Progenitor cell of endocrine pancreas (in vitro differentiated cells): ENCODE data around the gene HGFAC. TPM values are rescaled to one million over a fixed set of nuclear protein-coding genes. Genes with fewer than 3 reads are reported as not detected.

ENCODE experiments used
- DNase-seq: peaks from one replicate; pipeline ENCODE4 v3.0.0; 2021; ENCODE audit warnings: low spot score; ENCODE audit not compliant: unreplicated experiment
- H3K27ac Mint-ChIP-seq: 2 replicates; pipeline ENCODE4 v1.8.0; 2021; ENCODE audit warnings: mild to moderate bottlenecking, moderate library complexity, mixed read lengths
- H3K27me3 Mint-ChIP-seq: 2 replicates; pipeline ENCODE4 v1.8.0; 2021; ENCODE audit warnings: mixed read lengths
- H3K36me3 Mint-ChIP-seq: 2 replicates; pipeline ENCODE4 v1.8.0; 2022; ENCODE audit warnings: mixed read lengths; ENCODE audit not compliant: insufficient read depth
- H3K4me1 Mint-ChIP-seq: 2 replicates; pipeline ENCODE4 v1.8.0; 2021; ENCODE audit warnings: low read depth, mixed read lengths
- H3K4me3 Mint-ChIP-seq: 2 replicates; pipeline ENCODE4 v1.8.0; 2021; ENCODE audit warnings: low read depth, mild to moderate bottlenecking, moderate library complexity, mixed read lengths
- H3K9me3 Mint-ChIP-seq: 2 replicates; pipeline ENCODE4 v1.8.0; 2021; ENCODE audit warnings: low read depth, mixed read lengths
- CTCF ChIP-seq: fragments of 200-600 bp; sonication (generic); IDR thresholded peaks from one replicate; pipeline ENCODE4 v1.5.0; 2021; ENCODE audit warnings: antibody characterized with exemption, mild to moderate bottlenecking; ENCODE audit not compliant: unreplicated experiment
- total RNA-seq: library from RNA; stranded (reverse); gene quantifications from 2 replicates; pipeline ENCODE4 v1.2.1, GENCODE V29; 2021

The HGFAC gene
- total RNA-seq, 1 donor from 2014 or later: 7.5 TPM

GRCh38 chr4:3492741-3493719 lies 51.3 kb downstream of the HGFAC start:
- no peaks in the 10 kb centered on the region for H3K4me1 Mint-ChIP-seq
- no peaks in the 10 kb centered on the region for H3K9me3 Mint-ChIP-seq
- no peak for TF ChIP-seq CTCF
- no peak overlapping the region for H3K4me3 Mint-ChIP-seq
- H3K27me3 Mint-ChIP-seq: peaks cover 45% of the 10 kb centered on the region
- H3K27ac Mint-ChIP-seq: no peak overlapping the region
- no peak for DNase-seq
- no peaks in the 10 kb centered on the region for H3K36me3 Mint-ChIP-seq

- H3K36me3 Mint-ChIP-seq: no peaks in the 10 kb centered on the region
- H3K9me3 Mint-ChIP-seq: no peaks in the 10 kb centered on the region
- no peak for DNase-seq
- H3K27ac Mint-ChIP-seq: no peak overlapping the region
- H3K4me3 Mint-ChIP-seq: no peak overlapping the region
- H3K27me3 Mint-ChIP-seq: peaks cover 38% of the 10 kb centered on the region
- TF ChIP-seq CTCF: no peak
- no peaks in the 10 kb centered on the region for H3K4me1 Mint-ChIP-seq
Measured at GRCh38 chr4:3493720-3494461, 52.1 kb downstream of the HGFAC start.

GRCh38 chr4:3494462-3494871 lies 52.7 kb downstream of the HGFAC start:
- Mint-ChIP-seq H3K4me3 (no peak overlapping the region), H3K4me1 (no peaks in the 10 kb centered on the region), H3K27me3 (peaks cover 32% of the 10 kb centered on the region), H3K27ac (no peak overlapping the region), H3K9me3 (no peaks in the 10 kb centered on the region), H3K36me3 (no peaks in the 10 kb centered on the region)
- no peak for DNase-seq
- no peak for TF ChIP-seq CTCF

- no peaks in the 10 kb centered on the region for H3K36me3 Mint-ChIP-seq
- peaks cover 24% of the 10 kb centered on the region for H3K27me3 Mint-ChIP-seq
- no peak for DNase-seq
- H3K27ac Mint-ChIP-seq: no peak overlapping the region
- no peaks in the 10 kb centered on the region for H3K9me3 Mint-ChIP-seq
- no peaks in the 10 kb centered on the region for H3K4me1 Mint-ChIP-seq
- TF ChIP-seq CTCF: no peak
- H3K4me3 Mint-ChIP-seq: no peak overlapping the region
Measured at GRCh38 chr4:3495204-3495975, 53.6 kb downstream of the HGFAC start.

- no peak for DNase-seq
- H3K36me3 Mint-ChIP-seq: no peaks in the 10 kb centered on the region
- no peak overlapping the region for H3K4me3 Mint-ChIP-seq
- no peak overlapping the region for H3K27ac Mint-ChIP-seq
- H3K9me3 Mint-ChIP-seq: no peaks in the 10 kb centered on the region
- no peaks in the 10 kb centered on the region for H3K4me1 Mint-ChIP-seq
- no peak for TF ChIP-seq CTCF
- H3K27me3 Mint-ChIP-seq: peaks cover 22% of the 10 kb centered on the region
Measured at GRCh38 chr4:3496021-3496420, 54.3 kb downstream of the HGFAC start.
